DOHH2 (cell line): ENCODE data around the gene ADNP.

Source experiments
- EZH2phosphoT487 ChIP-seq: fragments of 200-600 bp; sonication (generic); IDR thresholded peaks from 2 replicates; pipeline ENCODE4 v1.6.1; 2017; ENCODE audit warnings: borderline replicate concordance, mild to moderate bottlenecking, antibody characterized with exemption, low read length, moderate library complexity, mixed read lengths
- TF ChIP-seq, protein P1 (sequence below): fragments of 200-600 bp; sonication (generic); IDR thresholded peaks from one replicate; pipeline ENCODE4 v1.5.1; 2014; ENCODE audit warnings: antibody characterized with exemption, mild to moderate bottlenecking, low read depth, low read length; ENCODE audit not compliant: poor library complexity, severe bottlenecking

DNA sequence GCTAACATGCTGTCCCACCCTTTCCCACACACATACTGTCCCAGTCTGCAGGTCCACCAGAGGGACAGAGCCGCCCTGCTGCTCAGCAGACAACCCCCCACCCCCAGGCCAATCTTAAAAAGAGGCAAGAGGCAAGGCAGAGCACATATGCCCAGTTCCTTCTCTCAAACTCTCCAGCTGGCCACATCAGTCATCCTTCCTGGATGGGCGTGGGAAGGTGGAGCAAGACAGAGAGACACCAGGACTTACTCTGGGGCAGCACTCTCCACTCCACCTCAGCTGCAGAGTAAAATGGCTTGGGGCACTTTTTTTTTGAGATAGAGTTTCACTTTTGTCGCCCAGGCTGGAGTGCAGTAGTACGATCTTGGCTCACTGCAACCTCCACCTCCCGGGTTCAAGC, 38.2 kb upstream of the ADNP start:
- TF ChIP-seq, protein P1, sequence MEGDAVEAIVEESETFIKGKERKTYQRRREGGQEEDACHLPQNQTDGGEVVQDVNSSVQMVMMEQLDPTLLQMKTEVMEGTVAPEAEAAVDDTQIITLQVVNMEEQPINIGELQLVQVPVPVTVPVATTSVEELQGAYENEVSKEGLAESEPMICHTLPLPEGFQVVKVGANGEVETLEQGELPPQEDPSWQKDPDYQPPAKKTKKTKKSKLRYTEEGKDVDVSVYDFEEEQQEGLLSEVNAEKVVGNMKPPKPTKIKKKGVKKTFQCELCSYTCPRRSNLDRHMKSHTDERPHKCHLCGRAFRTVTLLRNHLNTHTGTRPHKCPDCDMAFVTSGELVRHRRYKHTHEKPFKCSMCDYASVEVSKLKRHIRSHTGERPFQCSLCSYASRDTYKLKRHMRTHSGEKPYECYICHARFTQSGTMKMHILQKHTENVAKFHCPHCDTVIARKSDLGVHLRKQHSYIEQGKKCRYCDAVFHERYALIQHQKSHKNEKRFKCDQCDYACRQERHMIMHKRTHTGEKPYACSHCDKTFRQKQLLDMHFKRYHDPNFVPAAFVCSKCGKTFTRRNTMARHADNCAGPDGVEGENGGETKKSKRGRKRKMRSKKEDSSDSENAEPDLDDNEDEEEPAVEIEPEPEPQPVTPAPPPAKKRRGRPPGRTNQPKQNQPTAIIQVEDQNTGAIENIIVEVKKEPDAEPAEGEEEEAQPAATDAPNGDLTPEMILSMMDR = no peak
- no peak for TF ChIP-seq EZH2phosphoT487
